B cell (primary cell): ENCODE data around the gene MUC13. TPM values are rescaled to one million over a fixed set of nuclear protein-coding genes. Genes with fewer than 3 reads are reported as not detected.

Experiments
- ATAC-seq: fragments of 200-7000 bp; cut with Tn5 transposase; one replicate; pipeline ENCODE4 v1.10.0; 2021; ENCODE audit warnings: low read depth, mild to moderate bottlenecking, moderate number of reproducible peaks, moderate library complexity
- CTCF ChIA-PET: fragments of 350-600 bp; sonication (Branson Sonifier 250); formaldehyde crosslinking; loops from one replicate; lab custom pipeline; 2021; ENCODE audit warnings: antibody characterized with exemption, inconsistent platforms; lab: Charles Lee
- POLR2A ChIA-PET: fragments of 350-600 bp; sonication (Branson Sonifier 250); formaldehyde crosslinking; loops from one replicate; lab custom pipeline; 2021; ENCODE audit warnings: antibody characterized with exemption; lab: Charles Lee
- DNase-seq: peaks from one replicate; pipeline ENCODE4 v3.0.0; 2013
- H2AFZ ChIP-seq: 2 replicates; pipeline ENCODE4 v1.6.1; 2012; ENCODE audit warnings: mild to moderate bottlenecking, low read depth, low read length; ENCODE audit not compliant: insufficient read depth, poor library complexity, severe bottlenecking
- H3K27ac ChIP-seq, 2 donors: 1 replicate in 1 of 2; 2 replicates in 1 of 2; pipeline ENCODE4 v1.5.1; 2012 to 2013; ENCODE audit warnings: low read length in 2 of 2, mild to moderate bottlenecking in 2 of 2, moderate library complexity in 1 of 2
- H3K27me3 ChIP-seq, 4 experiments: fragments of 200-600 bp in 1 of 4; sonication (generic) in 1 of 4; replicated peaks in 1 of 4; 1 replicate in 2 of 4; 2 replicates in 2 of 4; pipeline versions ENCODE4 v1.6.1 to v1.7.0; 2013 to 2016; ENCODE audit warnings: low read length in 3 of 4, mild to moderate bottlenecking in 2 of 4, mixed read lengths in 1 of 4, moderate library complexity in 1 of 4; ENCODE audit not compliant: insufficient read depth in 4 of 4, control insufficient read depth in 3 of 4; ENCODE audit errors: control extremely low read depth in 1 of 4
- H3K36me3 ChIP-seq, 2 experiments: replicated peaks in 1 of 2; 1 replicate in 1 of 2; 2 replicates in 1 of 2; pipeline versions ENCODE4 v1.6.1 to v1.7.1; 2013; ENCODE audit warnings: low read length in 1 of 2; ENCODE audit not compliant: insufficient read depth in 2 of 2, control insufficient read depth in 1 of 2; ENCODE audit errors: control extremely low read depth in 1 of 2, extremely low read depth in 1 of 2
- H3K4me1 ChIP-seq, 2 donors: fragments of 200-600 bp in 1 of 2; sonication (generic) in 1 of 2; 1 replicate in 1 of 2; 2 replicates in 1 of 2; pipeline versions ENCODE4 v1.5.1 to v1.6.1; 2013 to 2017; ENCODE audit warnings: low read length in 2 of 2; ENCODE audit not compliant: control insufficient read depth in 2 of 2, insufficient read depth in 2 of 2
- H3K4me2 ChIP-seq: replicated peaks from 2 replicates; pipeline ENCODE3; 2012; ENCODE audit warnings: mild to moderate bottlenecking, low read depth, low read length; ENCODE audit not compliant: poor library complexity, severe bottlenecking
- H3K4me3 ChIP-seq, 5 experiments: fragments of 200-600 bp in 1 of 5; sonication (generic) in 1 of 5; 1 replicate in 3 of 5; 2 replicates in 2 of 5; pipeline versions ENCODE4 v1.5.1 to v1.7.0; 2011 to 2016; ENCODE audit warnings: low read length in 4 of 5, mild to moderate bottlenecking in 4 of 5, low read depth in 2 of 5, control low read depth in 1 of 5, moderate library complexity in 1 of 5; ENCODE audit not compliant: insufficient read depth in 1 of 5; ENCODE audit errors: control extremely low read depth in 1 of 5, extremely low read depth in 1 of 5
- H3K79me2 ChIP-seq: fragments of 200-600 bp; sonication (generic); one replicate; pipeline ENCODE4 v1.6.0; 2016; ENCODE audit warnings: low read length; ENCODE audit not compliant: control insufficient read depth, insufficient read depth
- H3K9ac ChIP-seq: fragments of 200-600 bp; sonication (generic); 2 replicates; pipeline ENCODE4 v1.6.1; 2017; ENCODE audit warnings: mild to moderate bottlenecking, low read length, moderate library complexity
- H3K9me3 ChIP-seq, 3 donors: one replicate each; pipeline versions ENCODE4 v1.6.1 to v1.7.1; 2013; ENCODE audit warnings: low read length in 2 of 3; ENCODE audit not compliant: control insufficient read depth in 2 of 3, insufficient read depth in 1 of 3; ENCODE audit errors: control extremely low read depth in 1 of 3
- H4K20me1 ChIP-seq: 2 replicates; pipeline ENCODE4 v1.6.0; 2012; ENCODE audit warnings: mild to moderate bottlenecking, low read length; ENCODE audit not compliant: insufficient read depth, control insufficient read depth, poor library complexity, severe bottlenecking
- H3K27ac Mint-ChIP-seq: one replicate; pipeline ENCODE4 v1.8.0; 2021; ENCODE audit warnings: mixed read lengths
- H3K27me3 Mint-ChIP-seq: one replicate; pipeline ENCODE4 v1.8.0; 2021; ENCODE audit warnings: mixed read lengths
- H3K4me1 Mint-ChIP-seq: one replicate; pipeline ENCODE4 v1.8.0; 2021; ENCODE audit warnings: mixed read lengths
- H3K4me3 Mint-ChIP-seq: one replicate; pipeline ENCODE4 v1.8.0; 2021; ENCODE audit warnings: mixed read lengths
- H3K9me3 Mint-ChIP-seq: one replicate; pipeline ENCODE4 v1.8.0; 2022; ENCODE audit warnings: mixed read lengths; ENCODE audit not compliant: insufficient read depth
- CTCF ChIP-seq: fragments of 200-600 bp; IDR thresholded peaks from one replicate; pipeline ENCODE4 v1.8.0; 2022; ENCODE audit warnings: antibody characterized with exemption, mild to moderate bottlenecking
- EZH2 ChIP-seq: IDR thresholded peaks from 2 replicates; pipeline ENCODE4 v1.6.1; 2012; ENCODE audit warnings: borderline replicate concordance, low read depth, mild to moderate bottlenecking, moderate library complexity, low read length; ENCODE audit not compliant: insufficient read depth, poor library complexity, severe bottlenecking
- WGBS: methylation state at CpG from one replicate; pipeline ENCODE4 v1.1.5; 2013; ENCODE audit warnings: missing lambda C conversion rate; ENCODE audit not compliant: insufficient coverage; 5-methylcytosine and 5-hydroxymethylcytosine counted together
- intact Hi-C: fragments of 100-400 bp; cut with micrococcal nuclease; formaldehyde crosslinking; loops from one replicate; pipeline ENCODE4 v1.10.0; 2022
- polyA plus RNA-seq: library from polyadenylated mRNA; depleted of rRNA; stranded (reverse); fragments of >200 nt; gene quantifications from 2 replicates; pipeline ENCODE4 v1.2.3, GENCODE V29; 2012
- total RNA-seq, 2 donors: library from RNA; stranded (reverse); fragments of 120-200 nt in 1 of 2; gene quantifications; 1 replicate in 1 of 2; 2 replicates in 1 of 2; pipeline versions ENCODE4 v1.2.3 to v1.2.4, GENCODE V29; 2013 to 2022

The MUC13 gene
- total and polyA plus RNA-seq, 2 donors (not counting 1 experiment from before 2014, with no cell fraction given) = not detected

GRCh38 chr3:124904835-124905492, 29.6 kb downstream of the MUC13 start:
- no peak overlapping the region for H3K27ac ChIP-seq
- 88% methylated on average over 2 of the region's 6 CpGs for WGBS
- H4K20me1 ChIP-seq = no peaks in the 10 kb centered on the region
- H3K9ac ChIP-seq = no peak overlapping the region
- no peak for DNase-seq
- H3K36me3 ChIP-seq = no peaks in the 10 kb centered on the region
- peaks cover 0 to 2% (median 0%) of the 10 kb centered on the region in 3 donors for H3K9me3 ChIP-seq
- no peak for ATAC-seq
- ChIA-PET POLR2A (no interaction called here), CTCF (interaction anchor here (0.7 to 2.1 kb wide), 2 partner anchors 16 to 144 kb away, joined by 4 read pairs; no protein-coding TSS in a partner anchor)
- H3K4me3 ChIP-seq = no peak overlapping the region
- H3K27me3 ChIP-seq = peaks cover 0 to 7% (median 0%) of the 10 kb centered on the region in 4 experiments
- no peak overlapping the region for H3K4me2 ChIP-seq
- no peaks in the 10 kb centered on the region for H3K79me2 ChIP-seq
- H3K27me3 Mint-ChIP-seq = peaks cover 23% of the 10 kb centered on the region
- H3K27ac Mint-ChIP-seq = no peak overlapping the region
- peaks cover 2% of the 10 kb centered on the region for H3K4me1 Mint-ChIP-seq
- peaks cover 0 to 4% of the 10 kb centered on the region in 2 donors for H3K4me1 ChIP-seq
- H3K4me3 Mint-ChIP-seq = no peak overlapping the region
- H3K9me3 Mint-ChIP-seq = peaks cover 3% of the 10 kb centered on the region
- H2AFZ ChIP-seq = no peak overlapping the region
- no peak for TF ChIP-seq EZH2
- TF ChIP-seq CTCF = no peak
- intact Hi-C loops = no loop called here
